ENCODE data around the gene SETD4.
"Not testable (repeated sequence)": the region's sequence is repeated elsewhere in the genome, so short reads cannot be mapped to it uniquely, and the experiment has no call there.

SETD4 gene, protein sequence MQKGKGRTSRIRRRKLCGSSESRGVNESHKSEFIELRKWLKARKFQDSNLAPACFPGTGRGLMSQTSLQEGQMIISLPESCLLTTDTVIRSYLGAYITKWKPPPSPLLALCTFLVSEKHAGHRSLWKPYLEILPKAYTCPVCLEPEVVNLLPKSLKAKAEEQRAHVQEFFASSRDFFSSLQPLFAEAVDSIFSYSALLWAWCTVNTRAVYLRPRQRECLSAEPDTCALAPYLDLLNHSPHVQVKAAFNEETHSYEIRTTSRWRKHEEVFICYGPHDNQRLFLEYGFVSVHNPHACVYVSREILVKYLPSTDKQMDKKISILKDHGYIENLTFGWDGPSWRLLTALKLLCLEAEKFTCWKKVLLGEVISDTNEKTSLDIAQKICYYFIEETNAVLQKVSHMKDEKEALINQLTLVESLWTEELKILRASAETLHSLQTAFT

DNA sequence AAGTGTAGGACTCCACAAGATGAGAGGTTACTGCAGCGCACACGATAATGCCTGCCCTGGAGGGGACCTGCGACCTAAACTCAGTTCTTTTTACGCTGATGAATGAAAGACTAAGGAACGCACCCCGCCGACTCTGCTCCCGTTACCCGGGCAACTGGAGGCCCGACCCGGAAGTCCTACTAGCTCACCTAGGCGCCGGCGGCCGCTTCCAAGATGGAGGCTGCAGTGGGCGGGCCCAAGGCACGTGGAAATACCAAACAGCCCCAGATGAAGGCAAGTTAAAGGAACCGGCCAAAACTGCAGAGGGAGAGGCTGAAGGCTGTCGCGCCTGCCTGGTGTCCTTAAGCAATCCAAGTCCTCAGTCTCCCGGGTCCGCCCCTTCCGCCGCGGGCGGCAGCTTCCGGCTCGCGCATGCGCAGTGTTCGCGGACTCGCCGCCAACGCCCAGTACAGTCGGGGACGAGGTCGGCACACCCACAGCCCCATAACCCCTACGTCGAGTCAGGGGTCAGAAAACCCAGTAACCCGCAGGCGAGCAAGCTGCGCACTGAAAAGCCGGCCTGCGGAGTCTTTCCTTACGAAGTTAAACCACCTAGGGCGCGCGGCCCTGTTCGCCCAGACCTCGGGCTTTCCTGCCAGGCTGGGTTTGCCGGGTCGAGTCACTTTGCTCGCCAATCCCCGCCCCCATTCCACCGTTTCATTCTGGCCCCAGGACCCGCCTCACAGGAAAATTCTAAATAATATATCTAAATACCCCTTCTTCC, at the start of gene SETD4:
TSS of gene SETD4 (minus strand) at position 368 of the 763 bp plus-strand sequence. CDS start 1,638 bp downstream, outside the sequence.
- DNase-seq (ENCODE audit: low read depth in 4 of 4, low spot score in 1 of 4): peak; percentile 89 to 93 (median 90)

DNA sequence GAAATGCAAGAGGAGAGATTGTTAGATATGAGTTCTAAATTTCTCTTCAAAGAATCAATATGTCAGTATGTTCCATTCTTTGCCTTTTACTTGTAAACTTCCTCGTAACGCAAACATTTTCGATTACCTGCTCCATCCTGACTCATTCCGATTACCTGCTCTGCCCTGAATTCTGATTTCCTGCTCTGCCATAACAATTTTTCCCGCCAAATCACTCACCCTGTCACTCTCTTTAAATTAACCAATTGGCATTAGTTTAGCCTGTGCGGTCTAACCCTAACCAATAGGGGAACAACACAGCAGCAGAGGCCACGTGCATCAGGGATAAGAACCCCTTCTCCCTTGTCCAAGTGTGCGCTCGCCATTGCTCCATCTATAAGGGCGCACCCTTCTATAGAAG, 49.5 kb upstream of the SETD4 start:
- DNase-seq (ENCODE audit: low read depth in 4 of 4, low spot score in 1 of 4): no peak

DNA sequence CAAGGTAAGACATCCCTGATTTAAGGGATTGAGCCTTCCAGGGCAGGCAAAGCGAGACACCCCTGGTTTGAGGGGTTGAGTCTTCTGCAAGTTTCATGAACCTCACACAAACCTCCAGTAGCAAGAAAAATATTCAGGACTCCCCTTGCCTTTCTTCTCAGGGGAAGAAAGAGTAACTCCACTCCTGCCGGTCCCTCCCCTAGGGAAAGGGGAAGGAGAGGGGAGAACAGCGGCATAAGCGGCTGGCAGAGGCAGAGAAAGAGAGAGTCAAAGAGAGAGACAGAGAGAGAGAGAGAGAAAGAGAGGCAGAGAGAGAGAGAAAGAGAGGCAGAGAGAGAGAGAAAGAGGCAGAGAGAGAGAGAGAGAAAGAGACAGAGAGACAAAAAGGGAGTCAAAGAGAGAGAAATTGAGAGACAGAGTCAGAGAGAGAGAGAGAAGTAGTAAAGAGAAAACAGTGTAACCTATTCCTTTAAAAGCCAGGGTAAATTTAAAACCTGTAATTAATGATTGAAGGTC, 45.1 kb upstream of the SETD4 start:
- no peak for DNase-seq (ENCODE audit: low read depth in 4 of 4, low spot score in 1 of 4)

DNA sequence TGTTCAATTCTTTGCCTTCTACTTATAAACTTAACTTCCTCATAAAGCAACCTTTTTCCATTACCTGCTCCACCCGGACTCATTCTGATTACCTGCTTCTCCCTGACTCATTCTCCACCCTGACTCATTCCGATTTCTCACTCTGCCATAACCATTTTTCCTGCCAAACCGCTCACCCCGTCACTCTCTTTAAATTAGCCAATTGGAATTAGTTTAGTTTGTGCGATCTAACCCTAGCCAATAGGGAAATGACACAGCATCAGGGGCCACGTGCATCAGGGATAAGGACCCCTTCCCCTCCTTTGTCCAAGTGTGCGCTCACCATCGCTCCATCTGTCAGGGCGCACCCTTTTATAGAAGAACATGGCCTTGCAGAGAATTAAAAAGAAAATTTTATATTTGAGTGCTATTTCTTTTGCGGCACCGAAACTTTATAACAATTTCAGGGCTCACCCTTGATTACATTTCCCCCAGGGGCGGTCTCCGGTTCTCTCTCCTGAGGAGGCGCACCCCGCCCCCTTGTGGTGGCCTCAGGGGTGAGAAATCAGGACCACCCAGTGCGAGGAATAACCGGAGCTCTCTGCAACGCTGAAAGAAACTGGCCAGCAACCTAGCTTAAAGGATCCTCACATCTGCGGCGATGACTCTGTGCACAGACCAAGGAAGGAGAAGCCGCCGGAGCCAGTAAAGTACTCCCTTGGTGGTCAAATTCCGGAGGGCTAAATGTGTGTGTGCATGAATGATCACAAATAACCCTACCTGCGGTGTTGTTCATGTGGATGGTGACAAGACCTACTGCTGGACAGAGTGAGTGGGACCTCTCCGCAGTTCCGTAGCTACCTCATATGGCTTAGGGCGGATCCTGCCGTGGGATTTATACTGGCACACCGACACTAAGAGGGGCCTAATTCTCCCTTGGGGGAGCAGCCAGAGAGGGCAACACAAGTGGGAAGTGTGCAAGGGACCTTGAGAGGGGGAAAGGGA, 44.3 kb upstream of the SETD4 start:
- DNase-seq (ENCODE audit: low read depth in 4 of 4, low spot score in 1 of 4): peak in 2 of 4 experiments; percentile 14 to 41

DNA sequence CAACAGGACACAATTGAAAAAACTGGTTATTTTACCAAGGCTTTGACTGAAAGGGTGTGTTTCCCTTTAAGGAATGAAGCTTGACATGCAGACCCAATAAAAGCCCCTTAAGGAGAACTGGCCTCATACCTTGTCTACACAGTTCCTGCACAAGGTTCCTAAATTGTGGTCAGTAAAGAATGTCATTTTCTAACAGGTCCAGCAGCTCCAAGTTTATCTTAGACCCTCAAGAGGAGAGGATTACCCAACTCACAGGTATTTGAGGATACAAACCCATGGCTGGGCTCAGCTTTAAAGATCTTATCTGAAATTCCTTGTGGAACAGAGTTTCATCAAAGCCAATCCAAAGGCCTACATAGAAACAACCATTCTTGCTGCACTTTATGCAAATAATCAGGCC, 43.1 kb upstream of the SETD4 start:
- DNase-seq (ENCODE audit: low read depth in 4 of 4, low spot score in 1 of 4): no peak

DNA sequence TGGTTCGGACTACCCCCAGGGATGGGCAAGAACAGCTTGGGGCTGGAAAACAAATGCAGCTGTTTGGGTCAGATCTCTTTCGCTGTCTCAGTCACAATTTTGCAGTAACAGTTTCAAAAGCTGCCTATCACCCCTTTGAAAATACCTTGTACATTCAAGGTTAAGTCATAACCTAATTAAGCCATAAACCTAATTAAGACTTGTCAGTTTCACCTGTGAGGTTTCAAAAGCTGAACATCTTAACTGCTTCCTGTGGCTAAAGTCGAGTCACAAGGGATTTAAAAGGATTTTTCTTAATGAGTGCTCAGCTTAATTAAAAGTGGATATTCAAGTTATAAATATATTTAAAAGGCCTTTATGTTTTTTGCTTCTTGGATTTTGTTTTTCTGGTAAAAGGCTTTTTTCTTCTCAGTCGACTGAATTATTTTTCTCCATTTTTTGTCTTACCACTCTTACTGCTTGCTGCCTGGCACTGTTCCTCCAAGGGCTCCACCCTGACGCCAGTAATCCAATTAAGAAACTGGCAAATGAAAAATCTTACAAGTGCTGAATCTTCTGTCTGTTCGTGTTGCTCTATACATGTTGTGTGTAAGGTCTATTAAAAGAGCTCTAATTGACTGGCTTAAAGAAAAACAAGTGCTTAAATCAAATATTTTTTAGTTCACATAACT, 40.8 kb upstream of the SETD4 start:
- no peak for DNase-seq (ENCODE audit: low read depth in 4 of 4, low spot score in 1 of 4)

DNA sequence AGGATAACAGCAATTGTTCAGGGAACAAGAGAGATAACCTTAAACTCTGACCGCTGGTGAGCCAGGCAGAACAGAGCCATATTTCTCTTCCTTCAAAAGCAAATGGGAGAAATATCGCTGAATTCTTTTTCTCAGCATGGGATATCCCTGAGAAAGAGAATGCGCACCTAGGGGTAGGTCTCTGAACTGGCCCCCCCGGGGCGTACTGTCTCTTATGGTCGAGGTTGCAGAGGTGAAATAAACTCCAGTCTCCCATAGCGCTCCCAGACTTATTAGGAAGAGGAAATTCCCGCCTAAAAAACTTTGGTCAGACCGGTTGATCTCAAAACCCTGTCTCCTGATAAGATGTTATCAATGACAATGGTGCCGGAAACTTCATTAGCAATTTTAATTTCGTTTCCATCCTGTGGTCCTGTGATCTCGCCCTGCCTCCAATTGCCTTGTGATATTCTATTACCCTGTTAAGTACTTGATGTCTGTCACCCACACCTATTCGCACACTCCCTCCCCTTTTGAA, 39.4 kb upstream of the SETD4 start:
- not testable (repeated sequence) for DNase-seq (ENCODE audit: low read depth in 4 of 4, low spot score in 1 of 4)

DNA sequence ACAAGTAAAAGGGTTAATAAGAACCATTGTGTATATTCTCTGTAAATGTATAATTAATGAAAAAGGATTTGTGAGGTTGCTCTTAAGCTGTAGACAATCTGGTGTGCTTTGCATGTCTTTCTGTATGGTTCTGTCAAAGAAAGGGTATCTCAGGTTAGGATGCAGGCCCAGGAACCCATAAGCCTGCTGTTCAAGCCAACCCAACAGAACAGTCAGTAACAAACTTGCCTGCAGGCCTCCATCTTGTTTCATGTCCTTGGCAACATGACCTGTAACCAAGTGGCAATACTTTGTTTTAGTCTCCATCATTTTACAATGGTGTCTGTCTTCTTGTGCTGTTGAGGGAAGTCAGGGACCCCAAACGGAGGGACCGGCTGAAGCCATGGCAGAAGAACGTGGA, 38.7 kb upstream of the SETD4 start:
- no peak for DNase-seq (ENCODE audit: low read depth in 4 of 4, low spot score in 1 of 4)

DNA sequence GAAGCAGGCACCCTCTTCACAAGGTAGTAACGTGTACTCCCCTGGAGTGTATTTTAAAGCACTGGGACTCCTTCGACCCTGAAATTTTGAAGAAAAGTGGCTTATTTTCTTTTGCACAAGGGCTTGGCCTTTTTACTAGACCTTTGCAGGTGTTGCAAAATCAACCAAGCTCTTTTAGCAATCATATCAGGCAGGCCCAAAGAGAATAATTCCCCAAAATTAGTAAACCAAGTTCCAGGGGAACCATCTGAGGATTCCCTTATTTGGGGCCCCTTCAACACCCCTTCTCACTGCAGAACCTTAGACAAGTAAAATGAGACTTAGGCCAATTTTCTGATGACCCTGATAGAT, 37.8 kb upstream of the SETD4 start:
- DNase-seq (ENCODE audit: low read depth in 4 of 4, low spot score in 1 of 4): no peak

DNA sequence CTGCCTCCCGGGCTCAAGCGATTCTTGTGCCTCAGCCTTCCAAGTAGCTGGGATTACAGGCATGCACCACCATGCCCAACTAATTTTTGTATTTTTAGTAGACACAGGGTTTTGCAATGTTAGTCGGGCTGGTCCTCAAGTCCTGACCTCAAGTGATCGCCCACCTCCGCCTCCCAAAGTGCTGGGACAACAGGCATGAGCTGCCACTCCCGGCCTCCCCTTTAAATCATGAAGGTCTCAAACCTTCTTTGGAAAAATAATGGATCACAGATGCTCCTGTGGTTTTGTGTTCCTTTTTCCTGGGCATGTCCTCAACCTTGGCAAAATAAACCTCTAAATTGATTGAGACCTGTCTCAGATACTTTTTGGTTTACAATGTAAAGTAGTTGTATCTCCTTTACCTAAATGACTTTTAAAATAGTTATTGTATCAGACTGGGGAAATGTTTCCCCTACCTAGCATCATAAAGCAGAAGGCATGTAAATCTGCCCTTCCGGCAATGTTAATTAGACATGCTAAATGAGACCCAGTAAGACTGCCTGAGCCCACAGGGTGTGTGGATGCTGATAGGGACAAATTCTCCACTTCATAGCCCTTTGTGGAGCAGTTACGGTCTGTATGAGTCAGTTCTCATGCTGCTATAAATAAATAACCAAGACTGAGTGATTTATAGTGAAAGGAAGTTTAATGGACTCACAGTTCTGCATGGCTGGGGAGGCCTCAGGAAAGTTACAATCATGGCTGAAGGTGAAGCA, 37.3 kb upstream of the SETD4 start:
- no peak for DNase-seq (ENCODE audit: low read depth in 4 of 4, low spot score in 1 of 4)

DNA sequence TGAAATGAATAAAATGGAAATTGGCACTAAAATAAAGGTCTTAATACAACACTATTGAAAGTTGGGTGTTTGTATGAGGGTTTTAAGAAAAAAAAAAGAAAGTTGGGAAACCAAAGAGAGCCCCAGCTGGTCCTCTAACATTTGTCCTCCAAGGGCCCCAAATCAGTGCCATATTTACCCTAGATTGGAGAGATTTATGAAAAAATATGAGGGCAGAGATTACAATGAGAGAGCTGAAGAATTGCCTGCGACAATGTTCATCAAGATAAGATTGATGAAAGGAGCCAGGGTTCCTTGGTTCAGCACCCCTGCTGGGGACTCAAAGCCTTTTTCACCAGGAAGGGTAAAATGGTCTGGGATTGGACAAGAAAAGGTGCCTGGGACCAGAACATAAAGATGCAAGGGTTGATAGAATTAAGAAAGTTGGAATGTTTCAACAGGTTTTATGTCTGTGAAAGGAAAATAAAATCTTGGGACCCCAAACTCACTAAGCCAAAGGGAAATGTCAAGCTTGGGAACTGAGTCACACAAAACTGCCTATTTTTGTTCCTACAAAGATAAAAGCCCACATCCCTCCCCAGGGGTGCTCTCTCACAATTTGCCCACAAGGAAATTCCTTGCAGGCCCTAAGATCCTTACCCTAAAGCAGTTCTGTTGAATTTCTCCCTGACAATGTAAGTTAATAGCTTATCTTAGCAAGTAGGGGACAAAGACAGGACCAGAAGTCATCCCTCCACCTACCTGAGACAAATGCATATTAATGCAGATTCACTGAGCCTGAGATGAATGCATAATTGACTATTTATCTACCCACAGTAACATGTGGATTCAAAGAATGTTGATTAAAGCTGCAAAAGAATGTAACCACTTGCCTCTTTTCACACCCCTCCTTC, 36.3 kb upstream of the SETD4 start:
- DNase-seq (ENCODE audit: low read depth in 4 of 4, low spot score in 1 of 4): no peak

DNA sequence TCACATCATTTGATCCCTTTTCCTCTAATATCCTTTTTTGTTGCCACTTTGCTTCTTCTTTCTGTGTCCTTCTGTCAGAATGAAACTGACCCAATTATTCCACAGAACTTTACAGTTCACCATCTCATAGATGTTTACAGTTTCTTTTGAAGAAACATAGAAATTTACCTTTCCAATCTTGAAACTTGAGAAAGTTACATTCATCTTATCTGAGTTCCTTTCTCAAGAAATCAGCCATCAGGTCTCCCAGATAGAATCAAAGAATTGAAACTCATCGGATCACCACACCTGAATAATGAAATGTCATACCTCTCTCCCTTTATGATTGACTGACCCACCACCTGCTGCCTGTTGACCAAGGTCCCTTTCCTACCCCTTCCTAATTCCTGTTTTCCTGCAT, 33.2 kb upstream of the SETD4 start:
- DNase-seq (ENCODE audit: low read depth in 4 of 4, low spot score in 1 of 4): no peak

DNA sequence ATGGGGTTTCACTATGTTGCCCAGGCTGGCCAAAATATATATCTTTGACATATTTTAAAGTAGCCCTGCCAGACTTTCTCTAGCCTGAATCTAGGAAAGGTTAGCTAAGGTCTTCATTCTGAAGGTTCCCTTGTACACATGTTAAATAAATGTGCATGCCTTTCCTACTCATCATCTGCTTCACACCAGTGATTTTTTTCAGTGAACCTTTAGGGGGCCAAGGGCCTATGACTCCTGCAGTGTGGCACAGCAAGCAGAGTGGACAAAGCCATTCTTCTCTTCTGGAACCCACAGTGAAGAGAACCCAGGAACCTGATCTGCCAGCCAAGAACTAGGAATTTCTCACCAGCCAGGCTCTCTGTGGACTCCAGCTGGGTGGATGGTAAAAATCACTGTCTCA, 32.4 kb upstream of the SETD4 start:
- DNase-seq (ENCODE audit: low read depth in 4 of 4, low spot score in 1 of 4): no peak

DNA sequence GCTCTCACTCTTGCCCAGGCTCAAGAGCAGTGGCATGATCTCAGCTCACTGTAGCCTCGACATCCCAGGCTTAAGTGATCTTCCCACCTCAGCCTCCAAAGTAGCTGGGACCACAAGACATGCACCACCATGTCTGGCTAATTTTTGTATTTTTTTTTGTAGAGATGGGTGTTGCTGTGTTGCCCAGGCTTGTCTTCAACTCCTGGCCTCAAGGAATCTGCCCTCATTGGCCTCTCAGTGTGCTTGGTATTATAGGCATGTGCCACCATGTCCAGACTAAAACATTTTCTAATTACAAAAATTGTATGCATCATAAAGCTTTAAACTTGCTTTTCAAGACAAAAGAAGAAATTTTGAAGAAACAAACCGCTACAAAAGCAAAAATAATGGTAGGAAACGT, 29.6 kb upstream of the SETD4 start:
- DNase-seq (ENCODE audit: low read depth in 4 of 4, low spot score in 1 of 4): no peak

DNA sequence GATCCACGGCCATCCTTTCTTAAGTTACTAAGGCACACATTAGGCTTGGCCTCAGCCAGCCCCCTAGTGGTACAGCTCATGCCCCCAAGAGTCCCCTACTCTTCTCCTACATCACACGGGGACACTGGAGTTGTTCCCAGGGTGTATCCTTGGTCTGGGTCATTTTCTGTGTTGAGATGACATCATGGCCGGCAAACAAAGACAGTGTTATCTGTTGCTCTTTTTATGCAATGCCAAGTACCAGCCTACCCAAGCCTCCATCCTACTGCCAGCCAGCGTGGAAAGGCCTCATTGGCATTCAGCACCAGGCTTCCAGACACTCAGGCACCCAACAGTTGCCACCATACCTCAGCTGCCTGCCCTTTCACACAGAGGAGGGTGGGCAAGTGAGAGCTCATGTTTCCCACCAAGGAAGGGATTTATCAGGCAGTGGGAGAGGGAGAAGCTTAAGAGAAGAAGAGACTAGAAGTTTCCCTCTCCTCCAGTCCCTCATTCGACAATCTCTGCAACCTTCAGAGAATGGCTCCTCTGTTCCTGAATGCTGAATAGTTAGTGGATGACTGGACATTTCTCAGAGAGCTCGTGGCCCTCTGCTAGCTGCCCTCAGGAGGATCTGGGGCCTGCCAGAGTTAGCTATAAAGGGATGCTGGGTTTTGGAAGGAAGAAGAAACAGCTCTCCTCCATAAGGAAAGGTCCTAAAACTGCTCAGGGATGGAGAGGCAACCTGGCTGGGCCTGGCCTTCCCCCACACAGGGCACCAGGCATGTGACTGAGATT, 27.2 kb upstream of the SETD4 start:
- no peak for DNase-seq (ENCODE audit: low read depth in 4 of 4, low spot score in 1 of 4)

DNA sequence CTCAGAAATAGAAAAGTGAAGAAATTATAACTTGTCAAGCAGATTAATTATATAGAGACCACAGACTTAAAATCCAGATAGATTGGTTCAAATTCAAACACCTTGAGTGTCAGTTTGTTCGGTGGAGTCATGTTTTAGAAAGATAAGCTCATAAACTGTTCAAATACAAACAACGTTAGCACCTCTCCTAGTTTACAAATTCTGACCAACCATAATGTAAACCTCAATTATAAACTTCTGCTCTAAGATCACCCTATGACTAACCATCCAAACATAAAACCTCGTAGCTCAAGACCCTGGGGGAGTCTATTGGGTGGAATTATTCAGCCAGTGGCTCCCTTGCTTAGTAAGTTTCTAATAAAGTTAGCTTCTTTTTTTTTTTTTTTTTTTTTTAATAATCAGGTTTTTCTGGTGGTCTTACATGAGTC, 21.9 kb upstream of the SETD4 start:
- DNase-seq (ENCODE audit: low read depth in 4 of 4, low spot score in 1 of 4): no peak

DNA sequence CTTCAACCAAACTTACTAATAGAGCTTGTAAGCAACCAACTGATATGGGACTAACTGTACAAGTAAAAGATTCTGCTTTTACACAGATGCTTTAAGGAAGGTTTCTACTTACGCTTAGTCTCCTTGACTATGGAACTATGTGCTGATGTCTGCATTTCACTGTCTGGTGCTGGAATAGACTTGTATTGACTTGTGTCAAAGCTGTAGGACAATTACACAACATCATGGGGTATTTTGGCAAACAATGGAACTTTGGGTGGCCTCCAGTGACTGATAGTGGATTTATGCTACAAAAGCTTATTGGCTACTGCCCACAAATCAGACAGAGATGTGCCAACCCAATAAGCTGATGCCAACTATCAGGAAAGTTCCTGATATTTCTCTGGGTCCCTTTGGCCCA, 20.1 kb upstream of the SETD4 start:
- DNase-seq (ENCODE audit: low read depth in 4 of 4, low spot score in 1 of 4): no peak

DNA sequence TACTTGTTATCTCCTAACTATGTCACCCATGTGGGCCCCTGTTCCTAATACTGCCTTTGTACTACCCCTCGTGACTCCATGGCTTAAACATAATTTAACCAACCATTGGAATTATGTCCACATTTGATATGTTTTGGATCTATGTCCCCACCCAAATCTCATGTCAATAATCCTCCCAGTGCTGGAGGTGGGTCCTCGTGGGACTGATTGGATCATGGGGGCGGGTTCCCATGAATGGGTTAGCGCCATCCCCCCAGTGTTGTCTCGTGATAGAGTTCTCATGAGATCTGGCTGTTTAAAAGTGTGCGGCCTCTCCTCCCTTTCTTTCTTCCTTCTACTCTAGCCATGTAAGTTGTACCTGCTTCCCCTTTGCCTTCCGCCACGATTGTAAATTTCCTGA, 19.3 kb upstream of the SETD4 start:
- DNase-seq (ENCODE audit: low read depth in 4 of 4, low spot score in 1 of 4): no peak

All from stimulated activated CD4-positive, alpha-beta T cell treated with anti-CD3 and anti-CD28 coated beads, Interleukin-1b, Interleukin-23, amount 100 ng/mL, for 24 hours (primary cell).